ENCODE measurements around the gene ST7. TPM values are rescaled to one million over a fixed set of nuclear protein-coding genes. Genes with fewer than 3 reads are reported as not detected.

Gene ST7
- total RNA-seq, 1 experiment from 2014 or later: 38.2 TPM

GRCh38 chr7:117008886-117009531 lies 55.7 kb downstream of the ST7 start:
- Mint-ChIP-seq H3K4me1 (ENCODE audit: low read depth, unreplicated experiment) (peaks cover 7% of the 10 kb centered on the region), H3K9me3 (ENCODE audit: unreplicated experiment) (no peaks in the 10 kb centered on the region), H3K27ac (ENCODE audit: unreplicated experiment) (no peak overlapping the region), H3K4me3 (ENCODE audit: unreplicated experiment) (no peak overlapping the region), H3K36me3 (ENCODE audit: insufficient read depth, unreplicated experiment) (no peaks in the 10 kb centered on the region), H3K27me3 (ENCODE audit: insufficient read depth, unreplicated experiment) (no peaks in the 10 kb centered on the region)
- H3K4me1 ChIP-seq: peaks cover 26% of the 10 kb centered on the region
- TF ChIP-seq, protein P1, sequence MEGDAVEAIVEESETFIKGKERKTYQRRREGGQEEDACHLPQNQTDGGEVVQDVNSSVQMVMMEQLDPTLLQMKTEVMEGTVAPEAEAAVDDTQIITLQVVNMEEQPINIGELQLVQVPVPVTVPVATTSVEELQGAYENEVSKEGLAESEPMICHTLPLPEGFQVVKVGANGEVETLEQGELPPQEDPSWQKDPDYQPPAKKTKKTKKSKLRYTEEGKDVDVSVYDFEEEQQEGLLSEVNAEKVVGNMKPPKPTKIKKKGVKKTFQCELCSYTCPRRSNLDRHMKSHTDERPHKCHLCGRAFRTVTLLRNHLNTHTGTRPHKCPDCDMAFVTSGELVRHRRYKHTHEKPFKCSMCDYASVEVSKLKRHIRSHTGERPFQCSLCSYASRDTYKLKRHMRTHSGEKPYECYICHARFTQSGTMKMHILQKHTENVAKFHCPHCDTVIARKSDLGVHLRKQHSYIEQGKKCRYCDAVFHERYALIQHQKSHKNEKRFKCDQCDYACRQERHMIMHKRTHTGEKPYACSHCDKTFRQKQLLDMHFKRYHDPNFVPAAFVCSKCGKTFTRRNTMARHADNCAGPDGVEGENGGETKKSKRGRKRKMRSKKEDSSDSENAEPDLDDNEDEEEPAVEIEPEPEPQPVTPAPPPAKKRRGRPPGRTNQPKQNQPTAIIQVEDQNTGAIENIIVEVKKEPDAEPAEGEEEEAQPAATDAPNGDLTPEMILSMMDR (IDR thresholded peaks at IDR 0.05; ENCODE audit: insufficient read depth in 1 of 2, low read depth in 1 of 2, low read length in 1 of 2, severe bottlenecking in 1 of 2, unreplicated experiment in 1 of 2): no peak
- intact Hi-C loops (cut with micrococcal nuclease; ENCODE audit: unreplicated experiment): no loop called here
- H3K9me3 ChIP-seq: no peaks in the 10 kb centered on the region
- DNase-seq: no peak
- no peak overlapping the region for H3K4me3 ChIP-seq (ENCODE audit: low read depth, low read length)
- BruUV-seq (replicated peaks): no TSS peak
- CTCF ChIA-PET: no interaction called here
- H3K27me3 ChIP-seq (replicated peaks; ENCODE audit: control insufficient read depth, insufficient read depth, low read length): no peaks in the 10 kb centered on the region
- no peaks in the 10 kb centered on the region for H3K36me3 ChIP-seq (ENCODE audit: control insufficient read depth, insufficient read depth, low read length)
- POLR2A ChIA-PET: no interaction called here

DNA sequence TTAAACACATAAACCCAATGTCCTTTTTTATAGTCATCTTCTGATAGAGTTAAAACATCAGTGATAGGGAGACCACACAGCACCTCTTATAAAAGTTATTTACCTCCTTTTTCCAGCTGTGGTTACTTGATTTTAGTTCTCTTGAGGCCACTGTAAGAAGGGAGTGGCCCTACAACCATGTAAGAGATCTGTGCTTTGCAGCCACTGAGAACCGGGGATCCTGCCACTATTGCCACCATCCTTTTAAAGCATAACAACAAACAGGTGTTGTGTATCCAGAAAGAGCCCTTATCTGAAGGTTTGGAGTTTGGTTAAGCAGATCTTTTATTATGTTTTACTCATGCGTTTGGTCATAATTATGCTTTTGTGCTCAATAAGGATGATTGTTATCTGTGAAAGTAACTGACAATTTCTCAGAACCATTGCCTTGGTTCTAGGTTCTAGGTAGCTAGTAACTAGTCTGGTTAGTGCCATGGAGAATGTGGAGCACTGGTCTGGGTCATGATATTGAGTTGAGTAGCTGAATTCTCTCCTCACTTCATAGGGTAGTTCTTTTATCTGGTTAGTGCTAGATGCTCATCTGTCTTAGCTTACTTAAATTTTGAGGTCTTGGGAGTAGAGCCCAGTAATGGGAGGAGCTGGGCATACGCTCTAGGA lies 56.5 kb downstream of the ST7 start:
- intact Hi-C loops (cut with micrococcal nuclease; ENCODE audit: unreplicated experiment): loop anchor here (5.0 kb wide), 1 partner anchor 58 kb away; the partner anchor contains the start of gene ST7
- peaks cover 7% of the 10 kb centered on the region for H3K4me1 Mint-ChIP-seq (ENCODE audit: low read depth, unreplicated experiment)
- Histone ChIP-seq H3K4me1 (peaks cover 18% of the 10 kb centered on the region), H3K4me3 (ENCODE audit: low read depth, low read length) (no peak overlapping the region), H3K27me3 (replicated peaks; ENCODE audit: control insufficient read depth, insufficient read depth, low read length) (no peaks in the 10 kb centered on the region), H3K9me3 (no peaks in the 10 kb centered on the region), H3K36me3 (ENCODE audit: control insufficient read depth, insufficient read depth, low read length) (no peaks in the 10 kb centered on the region)
- no TSS peak for BruUV-seq (replicated peaks)
- H3K4me3 Mint-ChIP-seq (ENCODE audit: unreplicated experiment): no peak overlapping the region
- H3K27ac Mint-ChIP-seq (ENCODE audit: unreplicated experiment): no peak overlapping the region
- TF ChIP-seq, protein P1 (IDR thresholded peaks at IDR 0.05; ENCODE audit: insufficient read depth in 1 of 2, low read depth in 1 of 2, low read length in 1 of 2, severe bottlenecking in 1 of 2, unreplicated experiment in 1 of 2): no peak
- no peak for DNase-seq
- CTCF ChIA-PET: no interaction called here
- POLR2A ChIA-PET: no interaction called here
- H3K36me3 Mint-ChIP-seq (ENCODE audit: insufficient read depth, unreplicated experiment): no peaks in the 10 kb centered on the region
- no peaks in the 10 kb centered on the region for H3K9me3 Mint-ChIP-seq (ENCODE audit: unreplicated experiment)
- H3K27me3 Mint-ChIP-seq (ENCODE audit: insufficient read depth, unreplicated experiment): no peaks in the 10 kb centered on the region

DNA sequence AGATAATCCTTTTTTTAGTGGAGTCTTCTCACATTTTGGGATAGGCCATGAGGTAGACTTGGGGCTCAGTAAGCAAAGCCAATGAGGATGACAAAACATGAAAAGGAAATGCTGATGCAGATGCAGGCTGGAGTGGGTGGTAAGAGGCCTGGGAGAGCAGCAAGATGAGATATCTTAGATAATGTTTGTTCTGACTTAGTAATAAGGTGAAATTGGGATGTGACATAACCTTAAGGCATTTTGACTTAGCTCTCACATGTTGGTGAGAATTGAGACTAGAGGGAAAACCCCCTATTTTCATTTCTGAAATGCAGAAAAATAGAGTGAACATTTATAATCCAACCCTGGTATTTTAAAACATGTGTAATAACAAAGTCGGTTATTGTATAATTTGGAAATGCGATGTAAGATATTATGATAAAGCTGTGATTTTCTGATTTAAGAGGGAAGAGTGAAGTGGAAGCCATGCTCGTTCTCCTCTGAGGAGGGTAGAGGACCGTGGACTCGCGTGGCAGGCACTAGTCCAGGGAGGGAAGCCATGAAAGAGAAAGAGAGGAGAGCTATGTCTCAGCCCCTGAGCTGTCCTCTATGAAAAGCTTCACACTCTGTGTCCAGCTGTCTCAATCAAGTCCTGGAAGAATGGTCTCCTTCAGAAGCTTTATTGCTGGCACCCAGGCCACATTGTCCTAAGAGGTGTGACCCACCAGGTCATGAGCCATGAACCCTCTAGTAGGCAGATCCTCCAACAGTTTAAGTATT lies 57.3 kb downstream of the ST7 start:
- Histone ChIP-seq H3K36me3 (ENCODE audit: control insufficient read depth, insufficient read depth, low read length) (no peaks in the 10 kb centered on the region), H3K9me3 (no peaks in the 10 kb centered on the region), H3K4me3 (ENCODE audit: low read depth, low read length) (no peak overlapping the region), H3K4me1 (peaks cover 11% of the 10 kb centered on the region), H3K27me3 (replicated peaks; ENCODE audit: control insufficient read depth, insufficient read depth, low read length) (no peaks in the 10 kb centered on the region)
- BruUV-seq (replicated peaks): no TSS peak
- Mint-ChIP-seq H3K36me3 (ENCODE audit: insufficient read depth, unreplicated experiment) (no peaks in the 10 kb centered on the region), H3K4me1 (ENCODE audit: low read depth, unreplicated experiment) (peaks cover 7% of the 10 kb centered on the region), H3K4me3 (ENCODE audit: unreplicated experiment) (no peak overlapping the region), H3K27me3 (ENCODE audit: insufficient read depth, unreplicated experiment) (no peaks in the 10 kb centered on the region), H3K27ac (ENCODE audit: unreplicated experiment) (no peak overlapping the region), H3K9me3 (ENCODE audit: unreplicated experiment) (no peaks in the 10 kb centered on the region)
- DNase-seq: no peak
- ChIA-PET CTCF (no interaction called here), POLR2A (no interaction called here)
- intact Hi-C loops (cut with micrococcal nuclease; ENCODE audit: unreplicated experiment): loop anchor here (5.0 kb wide), 1 partner anchor 58 kb away; the partner anchor contains the start of gene ST7
- TF ChIP-seq, protein P1 (IDR thresholded peaks at IDR 0.05; ENCODE audit: insufficient read depth in 1 of 2, low read depth in 1 of 2, low read length in 1 of 2, severe bottlenecking in 1 of 2, unreplicated experiment in 1 of 2): no peak
